T-helper 9 cell (primary cell): ENCODE measurements around the gene B9D2.
"Not testable (repeated sequence)": the region's sequence is repeated elsewhere in the genome, so short reads cannot be mapped to it uniquely, and the experiment has no call there.

Source experiments
- DNase-seq: peaks from one replicate; pipeline ENCODE4 v3.0.0-alpha.2; 2020

B9D2 gene

DNA sequence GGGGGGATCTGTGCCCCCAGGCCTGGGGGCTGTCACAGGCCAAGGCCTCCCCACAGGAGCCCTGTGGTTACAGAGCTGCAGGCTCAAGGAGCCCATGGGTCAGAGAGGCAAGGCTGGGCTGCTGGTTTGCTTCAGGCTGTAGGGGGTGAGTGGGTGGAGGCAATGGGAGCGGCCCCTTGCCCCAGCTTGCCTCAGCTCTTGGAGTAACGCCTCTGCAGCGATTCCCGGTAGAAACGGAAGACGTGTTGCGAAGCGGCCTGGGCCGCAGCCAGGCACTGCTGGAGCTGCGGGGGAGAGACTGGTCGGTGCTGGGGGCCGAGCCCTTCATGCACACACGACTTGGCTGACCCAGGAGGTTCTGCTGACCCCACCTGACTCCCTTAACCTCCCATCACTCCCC lies 22.5 kb upstream of the B9D2 start:
- no peak for DNase-seq

DNA sequence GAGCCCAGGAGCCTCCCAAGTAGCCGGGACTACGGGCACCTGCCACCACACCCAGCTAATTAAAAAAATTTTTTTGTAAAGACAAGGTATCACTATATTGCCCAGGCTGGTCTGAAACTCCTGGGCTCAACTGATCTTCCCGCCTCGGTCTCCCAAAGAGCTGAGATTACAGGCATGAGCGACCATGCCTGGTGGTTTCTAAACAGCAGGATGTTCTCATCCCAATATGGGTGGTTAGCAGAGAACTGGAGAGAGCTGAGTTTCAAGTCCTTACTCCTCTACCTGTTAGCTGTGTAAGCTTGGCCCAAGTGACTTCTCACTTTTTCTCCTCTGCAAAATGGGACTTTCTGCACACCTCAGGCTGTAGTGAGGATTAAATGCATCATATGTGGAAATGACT lies 20.4 kb upstream of the B9D2 start:
- no peak for DNase-seq

DNA sequence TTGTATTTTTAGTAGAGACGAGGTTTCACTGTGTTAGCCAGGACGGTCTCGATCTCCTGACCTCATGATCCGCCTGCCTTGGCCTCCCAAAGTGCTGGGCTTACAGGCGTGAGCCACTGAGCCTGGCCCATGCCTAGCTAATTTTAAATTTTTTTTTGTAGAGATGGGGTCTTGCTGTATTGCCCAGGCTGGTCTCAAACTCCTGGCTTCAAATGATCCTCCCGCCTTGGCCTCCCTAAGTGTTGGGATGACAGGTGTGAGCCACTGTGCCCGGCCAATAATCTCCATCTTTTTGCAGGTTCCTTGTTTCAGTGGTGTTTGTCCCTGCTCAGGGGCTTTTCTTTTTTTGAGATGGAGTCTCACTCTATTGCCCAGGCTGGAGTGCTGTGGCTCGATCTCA lies 17.6 kb upstream of the B9D2 start:
- DNase-seq = not testable (repeated sequence)

GRCh38 chr19:41377977-41378709 lies 14.2 kb upstream of the B9D2 start:
- no peak for DNase-seq

DNA sequence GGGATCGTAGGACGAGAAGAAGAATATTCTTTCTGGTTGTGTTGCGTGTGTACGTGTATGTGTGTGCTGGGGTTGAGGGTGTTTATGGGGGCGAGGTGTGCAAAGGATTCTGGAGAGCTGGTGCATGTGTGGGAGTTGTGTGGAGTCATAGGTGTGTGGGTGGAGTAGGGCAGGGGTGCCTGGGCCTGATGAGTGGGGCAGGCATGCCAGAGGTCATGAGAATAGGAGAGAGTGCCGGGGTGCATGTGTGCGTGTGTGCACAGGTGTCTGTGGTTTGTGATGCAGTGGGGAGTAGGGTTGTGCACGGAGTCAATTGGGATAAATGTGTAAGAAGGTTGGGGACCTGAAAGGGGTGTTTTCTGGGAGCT lies 13.0 kb upstream of the B9D2 start:
- DNase-seq = no peak

- DNase-seq = no peak
These were observed 12.5 kb upstream of the B9D2 start, which contains the start of gene TMEM91 for GRCh38 chr19:41376241-41376997. Gene TMEM91 (plus strand): TSS chr19:41376533. CDS start chr19:41378310, 1,777 bp downstream.

GRCh38 chr19:41373993-41374392 lies 10.0 kb upstream of the B9D2 start:
- no peak for DNase-seq

- no peak for DNase-seq
These were observed 8.6 kb upstream of the B9D2 start for GRCh38 chr19:41372501-41372900.

- DNase-seq = no peak
These were observed 7.6 kb upstream of the B9D2 start for GRCh38 chr19:41371541-41371940.

- DNase-seq = not testable (repeated sequence)
These were observed 7.2 kb upstream of the B9D2 start for GRCh38 chr19:41371119-41371518.

DNA sequence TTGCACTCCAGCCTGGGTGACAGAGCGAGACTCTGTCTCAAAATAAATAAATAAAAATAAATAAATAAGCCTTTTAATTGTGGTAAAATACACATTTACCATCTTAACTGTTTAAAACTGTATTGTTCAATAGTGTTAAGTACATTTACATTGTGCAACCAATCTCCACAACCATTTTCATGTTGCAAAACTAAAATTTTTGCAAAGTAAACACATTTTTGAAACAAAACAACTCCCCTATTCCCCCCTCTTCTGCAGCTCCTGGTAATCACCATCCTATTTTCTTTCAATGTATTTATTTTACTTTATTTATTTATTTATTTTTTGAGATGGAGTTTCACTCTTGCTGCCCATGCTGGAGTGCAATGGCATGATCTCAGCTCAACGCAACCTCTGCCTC lies 5.8 kb upstream of the B9D2 start:
- DNase-seq = no peak

DNA sequence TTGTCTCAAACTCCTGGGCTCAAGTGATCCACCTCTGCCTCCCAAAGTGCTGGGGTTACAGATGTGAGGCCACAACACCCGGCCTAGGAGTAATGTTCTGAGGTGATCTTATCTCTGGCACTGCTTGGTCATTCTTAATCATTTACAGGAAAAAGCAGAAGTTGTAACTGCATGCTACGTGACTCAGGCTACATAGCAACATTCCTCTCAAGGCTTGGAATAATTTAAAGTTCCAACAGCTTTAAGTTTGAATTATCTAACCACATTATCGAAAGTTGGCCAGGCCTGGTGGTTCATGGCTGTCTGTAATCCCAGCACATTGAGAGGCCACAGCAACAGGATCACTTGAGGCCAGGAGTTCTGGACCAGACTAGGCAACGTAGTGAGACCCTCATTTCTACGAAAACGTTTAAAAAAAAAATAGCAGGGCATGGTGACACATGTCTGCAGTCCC lies 3.9 kb upstream of the B9D2 start:
- DNase-seq = no peak

- DNase-seq = no peak
These were observed 2.1 kb upstream of the B9D2 start for GRCh38 chr19:41366089-41366488.

- no peak for DNase-seq
These were observed 809 bp upstream of the B9D2 start for GRCh38 chr19:41364524-41365391.

DNA sequence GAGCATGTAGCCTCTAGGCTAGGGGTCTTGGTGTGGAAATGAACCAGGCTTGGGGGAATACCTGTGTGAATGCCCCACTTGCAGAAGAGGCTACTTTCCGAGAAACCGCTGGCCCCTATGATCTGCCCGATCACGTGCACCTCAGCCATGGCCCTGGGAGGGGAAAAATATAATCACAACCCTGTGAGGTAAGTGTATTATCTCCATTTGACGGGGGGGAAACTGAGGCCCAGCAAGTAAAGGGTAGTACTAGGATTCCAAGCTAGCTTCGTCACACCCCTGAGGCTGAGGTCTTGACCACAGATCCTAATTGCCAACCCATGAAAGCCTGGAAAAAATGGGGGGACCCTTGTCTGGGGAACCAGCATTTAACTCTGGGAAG lies 587 bp downstream of the B9D2 start:
- no peak for DNase-seq

- DNase-seq = no peak
These were observed 1.7 kb downstream of the B9D2 start for GRCh38 chr19:41362143-41362847.

DNA sequence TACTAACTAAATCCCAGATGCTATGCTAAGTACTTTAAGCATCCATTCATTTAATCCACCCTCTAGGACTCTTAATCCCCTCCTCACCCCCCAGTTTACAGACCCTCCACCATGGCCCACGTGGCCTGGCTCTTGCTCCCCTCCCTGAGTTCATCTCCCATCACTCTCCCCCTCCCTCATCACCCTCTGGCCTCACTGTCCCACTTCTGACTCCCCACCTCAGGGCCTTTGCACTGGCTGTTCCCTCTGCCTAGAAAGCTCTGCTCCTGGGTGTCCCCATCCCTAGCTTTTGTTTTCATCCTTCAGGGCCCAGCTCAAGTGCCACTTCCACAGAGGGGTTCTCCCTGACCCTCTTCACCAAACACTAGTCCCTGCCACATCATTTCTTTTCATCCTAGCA lies 4.2 kb downstream of the B9D2 start:
- DNase-seq = no peak

DNA sequence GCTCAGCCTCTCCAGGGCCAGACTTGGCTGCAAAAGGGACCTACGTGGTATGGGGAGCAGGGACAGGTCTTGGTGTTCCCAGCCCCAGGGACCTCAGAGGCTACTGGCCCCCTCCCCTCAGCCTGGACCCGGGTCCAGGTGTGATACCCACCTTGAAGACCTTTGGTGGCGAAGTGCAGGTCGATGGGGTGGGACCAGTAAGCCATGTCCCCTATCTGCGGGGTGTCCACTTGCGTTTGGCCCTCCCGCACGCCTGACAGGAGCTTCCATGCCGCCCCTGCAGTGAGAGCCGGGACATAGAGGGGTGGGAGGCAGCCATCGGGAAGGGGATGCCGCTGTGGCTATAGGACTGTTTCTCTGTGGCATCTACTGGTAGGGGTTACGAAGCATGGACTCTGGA lies 6.2 kb downstream of the B9D2 start:
- no peak for DNase-seq

- DNase-seq = no peak
These were observed 6.8 kb downstream of the B9D2 start for GRCh38 chr19:41356984-41357739.

- DNase-seq = no peak
These were observed 8.1 kb downstream of the B9D2 start for GRCh38 chr19:41355802-41356201.

GRCh38 chr19:41355035-41355434 lies 8.9 kb downstream of the B9D2 start:
- no peak for DNase-seq
